Dendritic cell treated with granulocyte-macrophage colony-stimulating factor and Interleukin-4, amounts not matched to agents 40 ng/mL and 50 ng/mL, for 4 days (primary cell): ENCODE results near the gene SAMD14.

Experiments used
- H3K27ac Mint-ChIP-seq: one replicate; pipeline ENCODE4 v1.8.0; 2022; ENCODE audit warnings: mild to moderate bottlenecking, mixed read lengths
- H3K27me3 Mint-ChIP-seq: one replicate; pipeline ENCODE4 v1.8.0; 2022; ENCODE audit warnings: mild to moderate bottlenecking, mixed read lengths
- H3K36me3 Mint-ChIP-seq: one replicate; pipeline ENCODE4 v1.8.0; 2022; ENCODE audit warnings: low read depth, mixed read lengths
- H3K4me1 Mint-ChIP-seq: one replicate; pipeline ENCODE4 v1.8.0; 2022; ENCODE audit warnings: low read depth, mixed read lengths
- H3K4me3 Mint-ChIP-seq: one replicate; pipeline ENCODE4 v1.8.0; 2022; ENCODE audit warnings: mild to moderate bottlenecking, moderate library complexity, mixed read lengths
- H3K9me3 Mint-ChIP-seq: one replicate; pipeline ENCODE4 v1.8.0; 2022; ENCODE audit warnings: mixed read lengths
- intact Hi-C: fragments of 100-400 bp; cut with micrococcal nuclease; formaldehyde crosslinking; loops from one replicate; pipeline ENCODE4 v1.15.0; 2022

Gene SAMD14

DNA sequence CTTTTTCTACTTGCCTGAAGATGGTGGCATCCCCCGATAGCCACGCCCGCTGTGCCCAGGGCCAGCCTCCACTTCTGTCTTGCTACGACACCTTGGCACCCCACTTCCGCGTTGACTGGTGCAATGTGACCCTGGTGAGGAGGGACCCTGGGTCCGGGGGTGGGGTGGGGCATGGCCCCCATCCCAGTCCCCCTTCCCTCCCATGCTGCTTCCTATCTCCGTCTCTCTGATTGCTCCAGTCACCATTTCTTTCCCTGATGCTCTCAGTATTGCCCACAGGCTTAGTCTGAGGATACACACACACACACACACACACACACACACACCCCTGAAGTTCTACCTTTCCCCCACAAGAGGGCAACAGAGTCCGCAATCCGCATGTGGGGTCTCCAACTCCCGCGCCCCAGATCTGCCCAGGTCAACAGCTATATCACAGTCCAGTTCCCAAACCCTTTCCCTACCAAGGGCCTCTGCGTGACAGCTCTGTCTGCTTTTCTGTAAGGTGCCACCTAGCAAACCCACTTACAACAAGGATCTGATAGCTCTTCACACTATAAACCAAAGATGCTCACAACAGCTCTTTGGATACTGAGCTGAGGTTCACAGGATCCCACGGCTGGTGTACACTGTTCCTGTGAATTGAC is 39.3 kb upstream of the SAMD14 start:
- H3K4me3 Mint-ChIP-seq, result no peak overlapping the region
- no peaks in the 10 kb centered on the region for H3K9me3 Mint-ChIP-seq
- H3K36me3 Mint-ChIP-seq, result no peaks in the 10 kb centered on the region
- H3K27me3 Mint-ChIP-seq, result peaks cover 41% of the 10 kb centered on the region
- intact Hi-C loops, result no loop called here
- peaks cover 12% of the 10 kb centered on the region for H3K4me1 Mint-ChIP-seq
- H3K27ac Mint-ChIP-seq, result peak overlapping the region; percentile 11

DNA sequence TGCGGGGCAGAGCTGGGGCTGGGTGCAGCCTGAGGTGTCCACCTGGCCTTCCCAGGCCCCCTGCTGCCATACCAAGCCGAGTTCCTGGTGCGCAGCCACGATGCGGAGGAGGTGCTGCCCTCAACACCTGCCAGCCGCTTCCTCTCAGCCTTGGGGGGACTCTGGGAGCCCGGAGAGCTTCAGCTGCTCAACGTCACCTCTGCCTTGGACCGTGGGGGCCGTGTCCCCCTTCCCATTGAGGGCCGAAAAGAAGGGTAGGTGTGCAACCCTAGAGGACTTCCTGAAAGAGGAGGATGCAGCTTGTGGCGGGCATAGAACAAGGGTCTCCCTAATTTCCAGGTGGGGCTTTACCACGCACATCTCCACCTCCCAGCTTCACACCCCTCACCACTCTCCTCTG is 38.4 kb upstream of the SAMD14 start:
- no peak overlapping the region for H3K4me3 Mint-ChIP-seq
- peaks cover 41% of the 10 kb centered on the region for H3K27me3 Mint-ChIP-seq
- peaks cover 21% of the 10 kb centered on the region for H3K4me1 Mint-ChIP-seq
- H3K36me3 Mint-ChIP-seq, result no peaks in the 10 kb centered on the region
- intact Hi-C loops, result no loop called here
- no peak overlapping the region for H3K27ac Mint-ChIP-seq
- no peaks in the 10 kb centered on the region for H3K9me3 Mint-ChIP-seq

- peaks cover 29% of the 10 kb centered on the region for H3K4me1 Mint-ChIP-seq
- H3K27ac Mint-ChIP-seq, result no peak overlapping the region
- H3K27me3 Mint-ChIP-seq, result peaks cover 43% of the 10 kb centered on the region
- no peak overlapping the region for H3K4me3 Mint-ChIP-seq
- no peaks in the 10 kb centered on the region for H3K9me3 Mint-ChIP-seq
- intact Hi-C loops, result no loop called here
- H3K36me3 Mint-ChIP-seq, result no peaks in the 10 kb centered on the region
Measured at GRCh38 chr17:50167371-50167770, 37.4 kb upstream of the SAMD14 start.

GRCh38 chr17:50166518-50167181 is 36.7 kb upstream of the SAMD14 start:
- no peak overlapping the region for H3K4me3 Mint-ChIP-seq
- H3K27ac Mint-ChIP-seq, result no peak overlapping the region
- peaks cover 46% of the 10 kb centered on the region for H3K27me3 Mint-ChIP-seq
- peaks cover 36% of the 10 kb centered on the region for H3K4me1 Mint-ChIP-seq
- H3K36me3 Mint-ChIP-seq, result no peaks in the 10 kb centered on the region
- H3K9me3 Mint-ChIP-seq, result no peaks in the 10 kb centered on the region
- intact Hi-C loops, result no loop called here

DNA sequence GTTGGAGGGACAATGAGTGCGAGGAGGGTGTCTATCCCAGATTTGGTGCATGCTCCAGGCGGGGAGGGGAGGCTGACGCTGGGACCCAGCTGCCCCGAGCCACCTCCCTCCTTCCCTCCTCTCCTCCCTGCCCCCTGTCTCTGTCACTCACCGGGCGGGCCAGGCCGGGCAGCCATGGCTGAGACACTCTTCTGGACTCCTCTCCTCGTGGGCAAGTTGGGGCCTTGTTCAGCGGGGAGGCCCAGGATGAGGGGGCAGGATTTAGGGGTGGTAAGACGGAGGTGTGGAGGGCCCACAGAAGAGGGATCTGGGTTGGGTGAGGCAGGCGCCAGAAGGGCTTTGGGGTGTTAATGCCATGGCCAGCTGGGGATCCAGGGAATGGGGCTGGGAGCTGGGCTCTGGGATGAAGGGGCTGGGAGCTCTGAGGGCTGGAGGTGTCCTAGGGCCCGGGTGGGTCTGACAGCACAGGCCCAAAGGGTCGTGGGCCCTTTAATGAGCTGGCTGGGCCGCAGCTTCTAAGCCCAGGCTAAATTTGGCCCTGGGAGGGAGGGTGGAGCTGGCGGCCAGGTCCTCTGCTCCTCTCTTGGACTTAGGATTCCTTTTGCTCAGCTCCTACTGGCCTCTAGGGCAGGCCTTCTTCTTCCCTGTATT is 36.0 kb upstream of the SAMD14 start, which contains the start of gene SGCA:
Gene SGCA, plus strand, starts transcription at position 139 of the 651 bp plus-strand sequence. Its CDS starts 36 bp downstream, at position 175.
- intact Hi-C loops, result no loop called here
- no peaks in the 10 kb centered on the region for H3K9me3 Mint-ChIP-seq
- no peak within 1 kb of the TSS for H3K4me3 Mint-ChIP-seq
- H3K36me3 Mint-ChIP-seq, result no peaks in the 10 kb centered on the region
- peaks cover 41% of the 10 kb centered on the region for H3K4me1 Mint-ChIP-seq
- peaks cover 45% of the 10 kb centered on the region for H3K27me3 Mint-ChIP-seq
- peak within 1 kb of the TSS; percentile 3 for H3K27ac Mint-ChIP-seq

- peak overlapping the region; percentile 3 for H3K27ac Mint-ChIP-seq
- no peaks in the 10 kb centered on the region for H3K36me3 Mint-ChIP-seq
- H3K9me3 Mint-ChIP-seq, result no peaks in the 10 kb centered on the region
- peaks cover 46% of the 10 kb centered on the region for H3K4me1 Mint-ChIP-seq
- intact Hi-C loops, result no loop called here
- H3K4me3 Mint-ChIP-seq, result no peak overlapping the region
- peaks cover 50% of the 10 kb centered on the region for H3K27me3 Mint-ChIP-seq
Measured at GRCh38 chr17:50165466-50165865, 35.5 kb upstream of the SAMD14 start.

GRCh38 chr17:50165066-50165465 is 35.1 kb upstream of the SAMD14 start:
- Mint-ChIP-seq H3K27ac (peak overlapping the region; percentile 3), H3K36me3 (no peaks in the 10 kb centered on the region), H3K9me3 (no peaks in the 10 kb centered on the region), H3K4me3 (no peak overlapping the region), H3K27me3 (peaks cover 51% of the 10 kb centered on the region), H3K4me1 (peaks cover 46% of the 10 kb centered on the region)
- intact Hi-C loops, result no loop called here

- Mint-ChIP-seq H3K4me3 (no peak overlapping the region), H3K27ac (no peak overlapping the region)
Measured at GRCh38 chr17:50164697-50164988, 34.7 kb upstream of the SAMD14 start.

DNA sequence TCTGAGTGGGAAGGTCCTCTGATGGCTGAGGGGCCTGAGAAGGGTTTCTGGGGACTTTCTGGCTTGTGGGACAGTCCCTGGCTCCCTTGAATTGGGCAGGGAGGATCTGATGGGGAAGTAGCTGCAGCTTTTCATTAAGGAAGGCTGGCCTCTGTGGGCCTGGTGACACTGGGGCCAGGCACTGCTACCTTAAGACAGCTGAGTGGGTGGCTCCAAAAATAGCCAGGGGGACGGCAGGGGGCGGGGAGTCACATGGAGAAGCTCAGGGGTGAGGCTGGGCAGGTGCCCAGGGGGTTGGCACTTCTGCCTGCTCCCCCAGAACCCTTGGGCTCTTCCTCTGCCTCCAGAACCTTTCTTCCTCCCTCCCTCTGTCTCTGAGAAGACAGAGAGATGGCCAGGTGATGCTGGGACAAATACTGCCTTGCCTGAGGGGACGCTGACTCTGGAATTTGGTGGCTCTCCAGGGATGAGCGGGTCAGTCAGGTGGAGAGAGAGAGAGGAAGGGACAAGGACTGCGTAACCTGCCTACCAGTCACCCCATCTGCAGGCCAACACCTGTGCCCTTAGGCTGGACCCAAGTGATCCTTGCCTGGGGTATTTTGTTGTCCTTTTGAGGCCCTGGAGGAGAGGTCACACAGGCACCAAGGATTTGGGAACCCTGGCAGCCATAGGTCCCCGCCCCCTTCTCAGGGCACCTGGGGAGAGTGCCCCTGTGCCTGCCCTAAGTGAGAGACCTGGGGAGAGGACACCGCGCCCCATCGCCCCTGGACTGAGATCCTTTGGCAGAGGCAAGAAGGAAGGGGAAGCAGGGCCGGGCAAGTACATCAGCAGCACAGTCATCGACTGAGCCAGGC is 34.1 kb upstream of the SAMD14 start:
- no peaks in the 10 kb centered on the region for H3K9me3 Mint-ChIP-seq
- no peak overlapping the region for H3K4me3 Mint-ChIP-seq
- peaks cover 50% of the 10 kb centered on the region for H3K27me3 Mint-ChIP-seq
- no peak overlapping the region for H3K27ac Mint-ChIP-seq
- H3K4me1 Mint-ChIP-seq, result peaks cover 41% of the 10 kb centered on the region
- no peaks in the 10 kb centered on the region for H3K36me3 Mint-ChIP-seq
- intact Hi-C loops, result loop anchor here (5.0 kb wide), 1 partner anchor 37 kb away; no protein-coding TSS in a partner anchor

More at GRCh38 chr17:50164697-50164988, 34.7 kb upstream of the SAMD14 start:
- H3K36me3 Mint-ChIP-seq, result no peaks in the 10 kb centered on the region
- intact Hi-C loops, result loop anchor here (5.0 kb wide), 1 partner anchor 37 kb away; no protein-coding TSS in a partner anchor
- H3K27me3 Mint-ChIP-seq, result peaks cover 51% of the 10 kb centered on the region
- H3K4me1 Mint-ChIP-seq, result peaks cover 46% of the 10 kb centered on the region
- no peaks in the 10 kb centered on the region for H3K9me3 Mint-ChIP-seq

DNA sequence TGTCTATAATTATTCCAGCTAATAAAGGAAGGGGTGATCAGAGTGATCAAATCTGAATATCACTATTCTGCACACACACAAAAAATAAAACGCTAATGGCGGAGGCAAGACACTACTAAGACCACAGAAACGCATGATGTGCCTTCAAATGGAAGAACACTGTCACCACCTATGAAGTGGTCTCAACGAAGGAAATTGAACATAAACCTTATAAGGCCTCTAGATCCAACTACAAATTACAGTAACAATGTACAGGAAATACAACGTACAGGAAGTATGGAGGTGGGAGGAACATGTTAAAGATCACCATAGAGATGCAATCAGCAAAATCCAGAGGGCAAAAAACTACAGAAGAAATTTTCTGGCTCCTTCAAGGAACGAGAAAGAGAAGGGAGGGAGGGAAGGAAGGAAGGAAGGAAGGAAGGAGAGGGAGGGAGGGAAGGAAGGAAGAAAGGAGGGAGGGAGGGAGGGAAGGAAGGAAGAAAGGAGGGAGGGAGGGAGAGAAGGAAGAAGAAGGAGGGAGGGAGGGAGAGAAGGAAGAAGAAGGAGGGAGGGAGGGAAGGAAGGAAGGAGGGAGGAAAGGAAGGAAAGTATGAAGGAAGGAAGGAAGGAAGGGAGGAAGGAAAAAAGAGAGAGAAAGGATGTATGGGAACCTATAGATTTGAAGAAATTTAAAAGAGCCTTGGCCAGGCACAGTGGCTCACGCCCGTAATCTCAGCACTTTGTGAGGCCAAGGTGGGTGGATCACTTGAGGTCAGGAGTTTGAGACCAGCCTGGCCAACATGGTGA is 32.7 kb upstream of the SAMD14 start:
- no peaks in the 10 kb centered on the region for H3K9me3 Mint-ChIP-seq
- intact Hi-C loops, result loop anchor here (5.0 kb wide), 1 partner anchor 35 kb away; no protein-coding TSS in a partner anchor
- no peaks in the 10 kb centered on the region for H3K36me3 Mint-ChIP-seq
- H3K4me3 Mint-ChIP-seq, result no peak overlapping the region
- peaks cover 35% of the 10 kb centered on the region for H3K4me1 Mint-ChIP-seq
- H3K27ac Mint-ChIP-seq, result no peak overlapping the region
- H3K27me3 Mint-ChIP-seq, result peaks cover 36% of the 10 kb centered on the region

DNA sequence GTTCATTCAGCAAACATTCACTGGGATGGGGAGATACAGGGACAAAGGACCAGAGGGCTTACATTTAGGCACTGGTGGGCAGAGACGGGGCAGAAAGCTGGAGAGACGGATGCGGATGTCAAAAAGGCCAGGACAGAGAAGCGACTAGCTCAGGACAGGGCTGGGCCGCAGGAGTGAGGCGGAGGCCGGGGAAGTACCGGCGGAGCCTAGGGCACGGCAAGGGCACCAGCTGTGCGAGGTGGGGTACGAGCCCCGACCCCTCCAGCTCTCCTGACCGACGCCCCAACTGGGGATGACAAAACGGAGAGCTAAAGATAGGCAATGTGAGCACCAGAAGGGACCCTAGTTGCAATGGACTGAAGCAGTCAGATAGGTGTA is 31.9 kb upstream of the SAMD14 start:
- Mint-ChIP-seq H3K4me3 (no peak overlapping the region), H3K27me3 (peaks cover 33% of the 10 kb centered on the region), H3K4me1 (peaks cover 35% of the 10 kb centered on the region), H3K36me3 (no peaks in the 10 kb centered on the region), H3K27ac (no peak overlapping the region), H3K9me3 (no peaks in the 10 kb centered on the region)
- intact Hi-C loops, result loop anchor here (5.0 kb wide), 1 partner anchor 35 kb away; no protein-coding TSS in a partner anchor

DNA sequence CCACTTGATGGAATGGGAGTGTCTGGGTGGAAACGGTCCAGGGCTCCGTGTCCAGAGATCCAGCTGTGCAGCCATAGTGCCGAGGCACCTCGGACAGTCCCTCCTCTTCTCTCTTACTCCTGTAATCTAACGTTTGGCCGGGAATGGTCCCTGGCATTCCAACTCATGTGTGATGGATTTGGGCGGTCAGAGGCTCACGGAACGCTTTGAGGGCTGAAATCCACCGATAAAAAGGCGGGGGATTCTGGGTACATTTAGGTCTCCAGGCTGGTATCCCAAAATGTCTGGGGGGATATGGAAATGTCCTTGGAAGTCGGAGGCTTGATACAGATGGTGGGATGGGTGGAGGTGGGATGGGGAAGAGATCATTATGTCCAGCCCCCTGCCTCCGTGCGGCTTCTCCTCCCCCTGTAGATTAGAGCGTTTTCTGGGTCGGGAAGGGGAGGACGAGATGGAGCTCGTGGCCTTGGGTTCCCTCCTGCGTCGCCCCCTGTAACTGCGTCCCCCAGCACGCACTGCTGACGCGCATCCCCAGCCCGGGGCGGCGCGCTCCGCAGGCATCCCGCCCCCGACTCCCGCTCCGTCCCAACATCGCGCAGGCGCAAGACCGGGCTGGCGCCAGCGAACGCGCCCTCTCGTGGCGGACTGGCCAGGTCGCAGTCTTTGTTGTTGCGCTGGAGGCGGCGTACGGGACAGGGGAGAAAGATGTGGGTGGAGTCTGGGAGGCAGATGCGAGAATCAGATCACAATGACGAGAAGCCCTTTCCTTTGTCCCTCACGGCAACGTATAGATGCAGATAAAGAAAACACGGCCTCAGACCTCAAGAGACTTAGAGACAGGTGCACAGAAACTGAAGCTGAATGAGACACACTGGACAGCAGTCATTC is 31.3 kb upstream of the SAMD14 start:
- intact Hi-C loops, result loop anchor here (5.0 kb wide), 1 partner anchor 34 kb away; no protein-coding TSS in a partner anchor
- Mint-ChIP-seq H3K9me3 (no peaks in the 10 kb centered on the region), H3K36me3 (no peaks in the 10 kb centered on the region), H3K27me3 (peaks cover 32% of the 10 kb centered on the region), H3K27ac (no peak overlapping the region), H3K4me3 (peak overlapping the region; percentile 59), H3K4me1 (peaks cover 35% of the 10 kb centered on the region)
